HG03565 (cell line): ENCODE data around the gene CDC25B.
"Not testable (repeated sequence)": the region's sequence is repeated elsewhere in the genome, so short reads cannot be mapped to it uniquely, and the experiment has no call there.

Experiments
- ATAC-seq: cut with Tn5 transposase; IDR thresholded peaks from one replicate; pipeline ENCODE4 v1.9.1; 2021; ENCODE audit warnings: mild to moderate bottlenecking, moderate library complexity; ENCODE audit not compliant: unreplicated experiment

The CDC25B gene

GRCh38 chr20:3784216-3784853 is 11.8 kb upstream of the CDC25B start:
- no peak for ATAC-seq

- ATAC-seq, result no peak
Measured at GRCh38 chr20:3784863-3785239, 11.3 kb upstream of the CDC25B start.

GRCh38 chr20:3785240-3786125 is 10.6 kb upstream of the CDC25B start:
- no peak for ATAC-seq

- peak; percentile 15 for ATAC-seq
Measured at GRCh38 chr20:3786126-3786484, 10.0 kb upstream of the CDC25B start.

- ATAC-seq, result peak; percentile 73
Measured at GRCh38 chr20:3786665-3787323, 9.3 kb upstream of the CDC25B start, which contains the start of gene CENPB. Gene CENPB, minus strand, starts transcription at chr20:3786740. Its CDS starts 257 bp downstream, at chr20:3786483.

- no peak for ATAC-seq
Measured at GRCh38 chr20:3787324-3788014, 8.6 kb upstream of the CDC25B start.

GRCh38 chr20:3788685-3789155 is 7.4 kb upstream of the CDC25B start:
- no peak for ATAC-seq

- ATAC-seq, result not testable (repeated sequence)
Measured at GRCh38 chr20:3789201-3789600, 6.9 kb upstream of the CDC25B start.

GRCh38 chr20:3794168-3794567 is 1.9 kb upstream of the CDC25B start:
- not testable (repeated sequence) for ATAC-seq

GRCh38 chr20:3794701-3795420 is 1.2 kb upstream of the CDC25B start:
- no peak for ATAC-seq

GRCh38 chr20:3796477-3797225 is 541 bp downstream of the CDC25B start:
- no peak for ATAC-seq

- no peak for ATAC-seq
Measured at GRCh38 chr20:3797226-3797545, 1.1 kb downstream of the CDC25B start.

GRCh38 chr20:3797592-3798372 is 1.7 kb downstream of the CDC25B start:
- no peak for ATAC-seq

GRCh38 chr20:3798373-3798768 is 2.3 kb downstream of the CDC25B start:
- no peak for ATAC-seq

GRCh38 chr20:3798908-3799248 is 2.8 kb downstream of the CDC25B start:
- ATAC-seq, result no peak

- no peak for ATAC-seq
Measured at GRCh38 chr20:3800256-3800877, 4.3 kb downstream of the CDC25B start.

GRCh38 chr20:3800878-3801260 is 4.8 kb downstream of the CDC25B start:
- no peak for ATAC-seq

GRCh38 chr20:3801299-3801698 is 5.2 kb downstream of the CDC25B start:
- no peak for ATAC-seq

- no peak for ATAC-seq
Measured at GRCh38 chr20:3801846-3802245, 5.7 kb downstream of the CDC25B start.
